B cell (primary cell): Measurements from ENCODE around the gene TSKS. TPM values are rescaled to one million over a fixed set of nuclear protein-coding genes. Genes with fewer than 3 reads are reported as not detected.

Source experiments
- ATAC-seq: fragments of 200-7000 bp; cut with Tn5 transposase; one replicate; pipeline ENCODE4 v1.10.0; 2021; ENCODE audit warnings: low read depth, mild to moderate bottlenecking, moderate number of reproducible peaks, moderate library complexity
- CTCF ChIA-PET: fragments of 350-600 bp; sonication (Branson Sonifier 250); formaldehyde crosslinking; loops from one replicate; lab custom pipeline; 2021; ENCODE audit warnings: antibody characterized with exemption, inconsistent platforms; lab: Charles Lee
- POLR2A ChIA-PET: fragments of 350-600 bp; sonication (Branson Sonifier 250); formaldehyde crosslinking; loops from one replicate; lab custom pipeline; 2021; ENCODE audit warnings: antibody characterized with exemption; lab: Charles Lee
- DNase-seq: peaks from one replicate; pipeline ENCODE4 v3.0.0; 2013
- H2AFZ ChIP-seq: 2 replicates; pipeline ENCODE4 v1.6.1; 2012; ENCODE audit warnings: mild to moderate bottlenecking, low read depth, low read length; ENCODE audit not compliant: insufficient read depth, poor library complexity, severe bottlenecking
- H3K27ac ChIP-seq, 2 donors: 1 replicate in 1 of 2; 2 replicates in 1 of 2; pipeline ENCODE4 v1.5.1; 2012 to 2013; ENCODE audit warnings: low read length in 2 of 2, mild to moderate bottlenecking in 2 of 2, moderate library complexity in 1 of 2
- H3K27me3 ChIP-seq, 4 experiments: fragments of 200-600 bp in 1 of 4; sonication (generic) in 1 of 4; replicated peaks in 1 of 4; 1 replicate in 2 of 4; 2 replicates in 2 of 4; pipeline versions ENCODE4 v1.6.1 to v1.7.0; 2013 to 2016; ENCODE audit warnings: low read length in 3 of 4, mild to moderate bottlenecking in 2 of 4, mixed read lengths in 1 of 4, moderate library complexity in 1 of 4; ENCODE audit not compliant: insufficient read depth in 4 of 4, control insufficient read depth in 3 of 4; ENCODE audit errors: control extremely low read depth in 1 of 4
- H3K36me3 ChIP-seq, 2 experiments: replicated peaks in 1 of 2; 1 replicate in 1 of 2; 2 replicates in 1 of 2; pipeline versions ENCODE4 v1.6.1 to v1.7.1; 2013; ENCODE audit warnings: low read length in 1 of 2; ENCODE audit not compliant: insufficient read depth in 2 of 2, control insufficient read depth in 1 of 2; ENCODE audit errors: control extremely low read depth in 1 of 2, extremely low read depth in 1 of 2
- H3K4me1 ChIP-seq, 2 donors: fragments of 200-600 bp in 1 of 2; sonication (generic) in 1 of 2; 1 replicate in 1 of 2; 2 replicates in 1 of 2; pipeline versions ENCODE4 v1.5.1 to v1.6.1; 2013 to 2017; ENCODE audit warnings: low read length in 2 of 2; ENCODE audit not compliant: control insufficient read depth in 2 of 2, insufficient read depth in 2 of 2
- H3K4me2 ChIP-seq: replicated peaks from 2 replicates; pipeline ENCODE3; 2012; ENCODE audit warnings: mild to moderate bottlenecking, low read depth, low read length; ENCODE audit not compliant: poor library complexity, severe bottlenecking
- H3K4me3 ChIP-seq, 5 experiments: fragments of 200-600 bp in 1 of 5; sonication (generic) in 1 of 5; 1 replicate in 3 of 5; 2 replicates in 2 of 5; pipeline versions ENCODE4 v1.5.1 to v1.7.0; 2011 to 2016; ENCODE audit warnings: low read length in 4 of 5, mild to moderate bottlenecking in 4 of 5, low read depth in 2 of 5, control low read depth in 1 of 5, moderate library complexity in 1 of 5; ENCODE audit not compliant: insufficient read depth in 1 of 5; ENCODE audit errors: control extremely low read depth in 1 of 5, extremely low read depth in 1 of 5
- H3K79me2 ChIP-seq: fragments of 200-600 bp; sonication (generic); one replicate; pipeline ENCODE4 v1.6.0; 2016; ENCODE audit warnings: low read length; ENCODE audit not compliant: control insufficient read depth, insufficient read depth
- H3K9ac ChIP-seq: fragments of 200-600 bp; sonication (generic); 2 replicates; pipeline ENCODE4 v1.6.1; 2017; ENCODE audit warnings: mild to moderate bottlenecking, low read length, moderate library complexity
- H3K9me3 ChIP-seq, 3 donors: one replicate each; pipeline versions ENCODE4 v1.6.1 to v1.7.1; 2013; ENCODE audit warnings: low read length in 2 of 3; ENCODE audit not compliant: control insufficient read depth in 2 of 3, insufficient read depth in 1 of 3; ENCODE audit errors: control extremely low read depth in 1 of 3
- H4K20me1 ChIP-seq: 2 replicates; pipeline ENCODE4 v1.6.0; 2012; ENCODE audit warnings: mild to moderate bottlenecking, low read length; ENCODE audit not compliant: insufficient read depth, control insufficient read depth, poor library complexity, severe bottlenecking
- H3K27ac Mint-ChIP-seq: one replicate; pipeline ENCODE4 v1.8.0; 2021; ENCODE audit warnings: mixed read lengths
- H3K27me3 Mint-ChIP-seq: one replicate; pipeline ENCODE4 v1.8.0; 2021; ENCODE audit warnings: mixed read lengths
- H3K4me1 Mint-ChIP-seq: one replicate; pipeline ENCODE4 v1.8.0; 2021; ENCODE audit warnings: mixed read lengths
- H3K4me3 Mint-ChIP-seq: one replicate; pipeline ENCODE4 v1.8.0; 2021; ENCODE audit warnings: mixed read lengths
- H3K9me3 Mint-ChIP-seq: one replicate; pipeline ENCODE4 v1.8.0; 2022; ENCODE audit warnings: mixed read lengths; ENCODE audit not compliant: insufficient read depth
- EZH2 ChIP-seq: IDR thresholded peaks from 2 replicates; pipeline ENCODE4 v1.6.1; 2012; ENCODE audit warnings: borderline replicate concordance, low read depth, mild to moderate bottlenecking, moderate library complexity, low read length; ENCODE audit not compliant: insufficient read depth, poor library complexity, severe bottlenecking
- WGBS: methylation state at CpG from one replicate; pipeline ENCODE4 v1.1.5; 2013; ENCODE audit warnings: missing lambda C conversion rate; ENCODE audit not compliant: insufficient coverage; 5-methylcytosine and 5-hydroxymethylcytosine counted together
- intact Hi-C: fragments of 100-400 bp; cut with micrococcal nuclease; formaldehyde crosslinking; loops from one replicate; pipeline ENCODE4 v1.10.0; 2022
- polyA plus RNA-seq: library from polyadenylated mRNA; depleted of rRNA; stranded (reverse); fragments of >200 nt; gene quantifications from 2 replicates; pipeline ENCODE4 v1.2.3, GENCODE V29; 2012
- total RNA-seq, 2 donors: library from RNA; stranded (reverse); fragments of 120-200 nt in 1 of 2; gene quantifications; 1 replicate in 1 of 2; 2 replicates in 1 of 2; pipeline versions ENCODE4 v1.2.3 to v1.2.4, GENCODE V29; 2013 to 2022
- TF ChIP-seq, protein P1 (sequence below): fragments of 200-600 bp; IDR thresholded peaks from one replicate; pipeline ENCODE4 v1.8.0; 2022; ENCODE audit warnings: antibody characterized with exemption, mild to moderate bottlenecking

The TSKS gene
- total and polyA plus RNA-seq, 2 donors (not counting 1 experiment from before 2014, with no cell fraction given): 0.15 to 0.18 TPM

GRCh38 chr19:49802836-49803528, 39.9 kb upstream of the TSKS start:
- H3K4me2 ChIP-seq: no peak overlapping the region
- H3K27ac Mint-ChIP-seq: no peak overlapping the region
- no peak overlapping the region for H3K4me3 ChIP-seq
- H3K27me3 Mint-ChIP-seq: no peaks in the 10 kb centered on the region
- no peak overlapping the region for H2AFZ ChIP-seq
- 99% methylated on average over 13 of the region's 24 CpGs for WGBS
- no peak overlapping the region for H3K27ac ChIP-seq
- TF ChIP-seq EZH2: no peak
- TF ChIP-seq, protein P1, sequence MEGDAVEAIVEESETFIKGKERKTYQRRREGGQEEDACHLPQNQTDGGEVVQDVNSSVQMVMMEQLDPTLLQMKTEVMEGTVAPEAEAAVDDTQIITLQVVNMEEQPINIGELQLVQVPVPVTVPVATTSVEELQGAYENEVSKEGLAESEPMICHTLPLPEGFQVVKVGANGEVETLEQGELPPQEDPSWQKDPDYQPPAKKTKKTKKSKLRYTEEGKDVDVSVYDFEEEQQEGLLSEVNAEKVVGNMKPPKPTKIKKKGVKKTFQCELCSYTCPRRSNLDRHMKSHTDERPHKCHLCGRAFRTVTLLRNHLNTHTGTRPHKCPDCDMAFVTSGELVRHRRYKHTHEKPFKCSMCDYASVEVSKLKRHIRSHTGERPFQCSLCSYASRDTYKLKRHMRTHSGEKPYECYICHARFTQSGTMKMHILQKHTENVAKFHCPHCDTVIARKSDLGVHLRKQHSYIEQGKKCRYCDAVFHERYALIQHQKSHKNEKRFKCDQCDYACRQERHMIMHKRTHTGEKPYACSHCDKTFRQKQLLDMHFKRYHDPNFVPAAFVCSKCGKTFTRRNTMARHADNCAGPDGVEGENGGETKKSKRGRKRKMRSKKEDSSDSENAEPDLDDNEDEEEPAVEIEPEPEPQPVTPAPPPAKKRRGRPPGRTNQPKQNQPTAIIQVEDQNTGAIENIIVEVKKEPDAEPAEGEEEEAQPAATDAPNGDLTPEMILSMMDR: no peak
- H3K79me2 ChIP-seq: no peaks in the 10 kb centered on the region
- no peak overlapping the region for H3K9ac ChIP-seq
- H3K9me3 Mint-ChIP-seq: no peaks in the 10 kb centered on the region
- CTCF ChIA-PET: no interaction called here
- peaks cover 10 to 16% of the 10 kb centered on the region in 2 donors for H3K4me1 ChIP-seq
- intact Hi-C loops: no loop called here
- ATAC-seq: no peak
- H3K9me3 ChIP-seq: peaks cover 0 to 3% (median 0%) of the 10 kb centered on the region in 3 donors
- H3K4me3 Mint-ChIP-seq: no peak overlapping the region
- POLR2A ChIA-PET: no interaction called here
- no peaks in the 10 kb centered on the region for H4K20me1 ChIP-seq
- H3K27me3 ChIP-seq: no peaks in the 10 kb centered on the region
- no peak for DNase-seq
- peaks cover 0 to 58% of the 10 kb centered on the region in 2 experiments for H3K36me3 ChIP-seq
- H3K4me1 Mint-ChIP-seq: peaks cover 14% of the 10 kb centered on the region

GRCh38 chr19:49801966-49802661, 39.0 kb upstream of the TSKS start:
- Histone ChIP-seq H3K4me3 (no peak overlapping the region), H3K9me3 (peaks cover 0 to 3% (median 0%) of the 10 kb centered on the region in 3 donors), H3K4me2 (no peak overlapping the region), H3K79me2 (no peaks in the 10 kb centered on the region), H3K27me3 (no peaks in the 10 kb centered on the region), H3K27ac (no peak overlapping the region), H3K9ac (no peak overlapping the region), H3K36me3 (peaks cover 0 to 64% of the 10 kb centered on the region in 2 experiments), H4K20me1 (no peaks in the 10 kb centered on the region), H3K4me1 (peaks cover under 1 to 7% of the 10 kb centered on the region in 2 donors), H2AFZ (no peak overlapping the region)
- ChIA-PET POLR2A (no interaction called here), CTCF (interaction anchor here (0.5 kb wide), 1 partner anchor 917 kb away, joined by 3 read pairs; no protein-coding TSS in a partner anchor)
- DNase-seq: no peak
- WGBS: 94% methylated on average over 37 of the region's 38 CpGs
- TF ChIP-seq EZH2: no peak
- TF ChIP-seq, protein P1: no peak
- intact Hi-C loops: no loop called here
- H3K4me1 Mint-ChIP-seq: peaks cover 6% of the 10 kb centered on the region
- H3K4me3 Mint-ChIP-seq: no peak overlapping the region
- no peak for ATAC-seq
- H3K9me3 Mint-ChIP-seq: no peaks in the 10 kb centered on the region
- H3K27me3 Mint-ChIP-seq: no peaks in the 10 kb centered on the region
- no peak overlapping the region for H3K27ac Mint-ChIP-seq
